LNCAP (cell line): Measurements from ENCODE around the gene NR2C2AP.

Experiments used
- TF ChIP-seq, protein P1 (sequence below): fragments of 450-650 bp; IDR thresholded peaks from 2 replicates; pipeline ENCODE4 v1.5.1; 2017; ENCODE audit warnings: mild to moderate bottlenecking

The NR2C2AP gene, protein sequence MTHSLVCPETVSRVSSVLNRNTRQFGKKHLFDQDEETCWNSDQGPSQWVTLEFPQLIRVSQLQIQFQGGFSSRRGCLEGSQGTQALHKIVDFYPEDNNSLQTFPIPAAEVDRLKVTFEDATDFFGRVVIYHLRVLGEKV

DNA sequence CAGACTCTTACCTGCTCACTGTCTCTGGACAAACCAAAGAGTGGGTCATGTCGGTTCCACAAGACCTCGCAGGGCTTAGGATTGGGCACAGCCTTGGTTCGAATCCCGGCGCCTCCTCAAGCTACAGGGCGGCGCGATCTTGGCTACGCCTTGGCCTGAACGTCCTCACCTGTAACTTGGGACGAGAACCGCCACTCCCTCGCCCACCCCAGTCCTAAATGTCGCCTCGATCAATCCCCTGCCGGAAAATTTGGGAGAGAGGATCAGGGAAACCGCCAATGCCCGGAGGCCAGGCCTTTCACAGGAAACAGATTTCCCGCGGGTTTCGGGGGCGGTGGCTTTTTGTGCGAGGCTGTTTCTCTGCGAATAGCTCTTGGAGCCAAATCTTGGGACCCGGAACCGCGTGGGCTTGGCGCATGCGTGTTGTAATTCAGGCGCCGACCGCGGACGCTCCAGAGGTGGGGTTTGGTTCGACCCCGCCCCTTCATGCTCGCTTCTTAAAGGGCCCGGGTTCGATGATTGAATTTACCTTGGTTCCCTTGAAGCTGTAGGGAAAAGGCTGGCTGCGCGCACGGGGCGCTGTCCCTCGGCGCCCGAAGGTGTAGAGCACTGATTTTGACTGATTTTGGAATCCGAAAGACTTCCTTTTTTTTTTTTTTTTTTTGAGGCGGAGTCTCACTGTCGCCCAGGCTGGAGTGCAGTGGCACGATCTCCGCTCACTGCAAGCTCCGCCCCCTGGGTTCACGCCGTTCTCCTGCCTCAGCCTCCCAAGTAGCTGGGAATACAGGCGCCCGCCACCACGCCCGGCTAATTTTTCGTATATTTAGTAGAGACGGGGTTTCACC lies at the start of gene NR2C2AP:
Gene NR2C2AP, minus strand, starts transcription at position 403 of the 845 bp plus-strand sequence. Its CDS starts 354 bp downstream, at position 49.
- TF ChIP-seq, protein P1, sequence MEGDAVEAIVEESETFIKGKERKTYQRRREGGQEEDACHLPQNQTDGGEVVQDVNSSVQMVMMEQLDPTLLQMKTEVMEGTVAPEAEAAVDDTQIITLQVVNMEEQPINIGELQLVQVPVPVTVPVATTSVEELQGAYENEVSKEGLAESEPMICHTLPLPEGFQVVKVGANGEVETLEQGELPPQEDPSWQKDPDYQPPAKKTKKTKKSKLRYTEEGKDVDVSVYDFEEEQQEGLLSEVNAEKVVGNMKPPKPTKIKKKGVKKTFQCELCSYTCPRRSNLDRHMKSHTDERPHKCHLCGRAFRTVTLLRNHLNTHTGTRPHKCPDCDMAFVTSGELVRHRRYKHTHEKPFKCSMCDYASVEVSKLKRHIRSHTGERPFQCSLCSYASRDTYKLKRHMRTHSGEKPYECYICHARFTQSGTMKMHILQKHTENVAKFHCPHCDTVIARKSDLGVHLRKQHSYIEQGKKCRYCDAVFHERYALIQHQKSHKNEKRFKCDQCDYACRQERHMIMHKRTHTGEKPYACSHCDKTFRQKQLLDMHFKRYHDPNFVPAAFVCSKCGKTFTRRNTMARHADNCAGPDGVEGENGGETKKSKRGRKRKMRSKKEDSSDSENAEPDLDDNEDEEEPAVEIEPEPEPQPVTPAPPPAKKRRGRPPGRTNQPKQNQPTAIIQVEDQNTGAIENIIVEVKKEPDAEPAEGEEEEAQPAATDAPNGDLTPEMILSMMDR = no peak

DNA sequence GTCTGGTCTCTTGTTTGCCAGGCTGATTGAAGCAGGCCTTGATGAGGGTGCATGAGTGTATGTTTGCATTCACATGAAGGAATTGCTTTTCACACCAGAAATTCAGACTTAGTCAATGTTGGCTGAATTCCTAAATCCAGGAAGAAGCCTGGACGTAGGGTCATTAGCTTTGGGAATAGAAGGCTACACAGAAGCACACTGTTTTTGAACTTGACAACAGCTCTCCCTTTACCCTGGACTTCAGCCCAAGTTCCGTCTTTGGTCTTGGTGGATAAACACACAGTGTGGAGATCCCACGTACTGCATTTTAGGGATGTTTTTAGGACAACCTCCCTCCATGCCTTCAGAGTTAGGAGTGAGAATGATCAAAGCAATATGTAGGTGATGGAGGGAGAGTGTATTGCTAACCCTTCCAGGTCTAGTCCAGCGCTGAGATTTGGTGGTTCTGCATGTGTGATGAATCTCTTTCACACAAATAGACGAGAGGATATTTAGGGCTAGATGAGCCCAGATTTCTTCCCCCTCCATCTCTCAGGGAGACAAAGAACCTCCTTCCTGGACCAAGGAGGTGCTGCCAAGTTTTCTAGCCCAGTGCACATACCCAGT lies 47.1 kb upstream of the NR2C2AP start:
- TF ChIP-seq, protein P1 = no peak

DNA sequence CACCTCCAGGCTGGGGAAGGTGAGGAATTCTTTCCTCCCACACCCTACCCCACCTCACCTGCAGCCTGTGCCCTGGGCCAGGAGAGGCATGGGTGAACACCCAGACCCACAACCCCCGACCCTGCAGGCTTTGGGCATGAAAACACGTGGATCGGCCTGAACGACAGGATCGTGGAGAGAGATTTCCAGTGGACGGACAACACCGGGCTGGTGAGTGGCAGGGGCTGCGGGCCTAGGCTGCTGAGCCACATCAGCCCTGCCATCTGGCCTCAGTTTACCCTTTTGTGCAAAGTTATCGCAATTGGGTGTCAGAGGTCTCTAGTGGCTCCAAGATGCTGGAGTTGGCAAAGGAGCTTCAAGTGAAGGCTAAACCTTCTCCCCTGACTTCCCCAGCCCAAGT lies 37.3 kb upstream of the NR2C2AP start:
- TF ChIP-seq, protein P1 = no peak

DNA sequence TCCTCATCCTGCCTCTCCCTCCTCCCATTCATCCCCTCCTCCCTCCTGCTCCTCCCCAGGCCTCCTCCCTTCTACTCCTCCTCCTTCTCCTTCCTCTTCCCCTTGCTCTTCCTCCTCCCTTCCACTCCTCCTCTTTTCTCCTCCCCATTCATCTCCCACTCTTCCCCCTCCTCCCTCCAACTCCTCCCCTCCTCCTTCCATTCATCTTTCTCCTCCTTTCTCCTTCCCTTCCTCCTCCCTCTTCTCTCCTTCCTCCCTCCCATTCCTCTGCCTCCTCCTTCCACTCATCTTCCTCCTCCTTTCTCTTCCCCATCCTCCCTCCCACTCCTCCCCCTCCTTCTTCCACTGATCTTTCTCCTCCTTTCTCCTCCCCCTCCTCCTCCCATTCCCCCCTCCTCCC lies 36.5 kb upstream of the NR2C2AP start:
- TF ChIP-seq, protein P1 = no peak

DNA sequence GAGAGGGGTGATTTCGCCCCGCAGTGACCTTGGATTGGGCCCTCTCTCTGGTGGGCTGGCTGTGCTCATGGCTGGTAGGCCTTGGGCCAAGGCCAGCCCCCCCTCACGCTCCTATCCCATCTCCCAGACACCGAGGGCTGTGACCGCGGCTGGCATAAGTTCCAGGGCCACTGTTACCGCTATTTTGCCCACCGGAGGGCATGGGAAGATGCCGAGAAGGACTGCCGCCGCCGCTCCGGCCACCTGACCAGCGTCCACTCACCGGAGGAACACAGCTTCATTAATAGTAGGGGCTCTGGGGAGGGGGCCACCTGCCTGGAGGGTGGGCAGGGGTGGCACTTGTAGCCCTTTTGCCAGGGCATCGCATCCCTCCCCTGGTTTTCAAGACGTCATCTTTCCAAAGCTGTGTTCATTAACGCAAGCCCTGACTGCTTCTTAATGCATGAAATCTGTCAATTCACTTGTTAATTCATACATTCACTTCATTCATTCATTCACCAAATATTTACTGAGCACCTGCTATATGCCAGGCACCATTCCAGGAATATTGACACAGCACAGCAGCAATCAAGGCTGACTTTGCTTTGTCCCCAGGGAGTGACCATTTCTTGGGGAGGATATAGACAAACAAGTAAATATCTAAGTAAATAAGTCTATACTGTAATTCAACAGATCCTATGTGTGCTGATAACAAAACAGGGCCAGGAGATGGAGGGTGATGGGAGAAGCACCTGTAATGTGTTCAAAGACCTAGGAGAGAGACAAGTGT lies 35.1 kb upstream of the NR2C2AP start:
- TF ChIP-seq, protein P1 = no peak

DNA sequence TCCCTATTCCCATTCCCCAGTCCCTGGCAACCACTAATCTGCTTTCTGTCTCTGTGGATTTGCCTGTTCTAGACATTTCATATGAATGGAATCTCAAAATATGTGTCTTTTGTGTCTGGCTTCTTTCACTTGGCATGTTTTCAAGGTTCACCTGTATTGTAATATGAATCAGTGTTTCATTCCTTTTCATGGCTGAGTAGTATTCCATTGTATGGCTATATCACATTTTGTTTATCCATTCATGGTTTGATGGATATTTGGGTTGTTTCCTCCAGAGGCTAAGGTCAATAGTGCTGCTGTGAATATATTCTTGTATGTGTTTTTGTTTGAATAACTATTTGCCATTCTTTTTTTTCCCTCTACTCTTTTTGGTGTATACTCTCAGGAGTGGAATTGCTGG lies 33.0 kb upstream of the NR2C2AP start:
- TF ChIP-seq, protein P1 = no peak

DNA sequence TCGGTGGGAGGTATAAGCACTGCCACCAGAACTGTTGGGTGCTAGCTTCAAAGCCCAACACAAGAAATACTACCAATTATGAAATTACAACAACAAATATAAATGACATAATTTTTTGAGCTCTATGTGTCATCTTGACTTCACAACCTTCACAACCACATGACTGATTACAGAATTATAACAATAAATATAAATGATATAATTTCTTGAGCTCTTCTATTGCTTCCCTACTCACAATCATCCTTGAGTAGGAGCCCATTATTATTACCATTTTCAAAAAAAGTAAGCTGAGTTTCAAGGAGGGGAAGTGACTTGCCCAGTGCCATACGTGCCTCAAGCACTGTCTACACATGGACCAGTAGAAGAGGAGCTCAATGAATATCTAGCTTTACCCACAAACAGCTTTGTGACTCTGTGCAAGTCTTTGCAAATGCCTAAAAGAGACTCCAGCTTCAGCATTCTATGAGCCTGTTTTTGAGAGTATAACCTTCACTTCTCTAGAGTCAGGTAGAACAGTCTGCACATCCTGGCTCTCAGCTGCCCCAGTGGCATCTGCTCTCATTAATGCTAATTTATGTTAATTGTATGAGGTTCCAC lies 31.1 kb upstream of the NR2C2AP start:
- TF ChIP-seq, protein P1 = no peak
